Keratinocyte (primary cell): ENCODE data around the gene HCRT. TPM values are rescaled to one million over a fixed set of nuclear protein-coding genes. Genes with fewer than 3 reads are reported as not detected.
A peak's percentile ranks its signal among the peaks of the same experiment; 100 is the strongest.

Experiments
- DNase-seq: peaks from one replicate; pipeline ENCODE4 v3.0.0-alpha.2; 2011; ENCODE audit warnings: low read depth, missing footprints, low spot score
- FAIRE-seq: peaks from 2 replicates; lab custom pipeline; 2011; peaks lifted over from hg19 to GRCh38; lab: Jason Lieb, UNC
- H2AFZ ChIP-seq: 2 replicates; pipeline ENCODE4 v1.6.0; 2012; ENCODE audit warnings: low read length, control low read depth, inconsistent platforms; ENCODE audit not compliant: control insufficient read depth
- H3K27ac ChIP-seq: 2 replicates; pipeline ENCODE4 v1.5.1; 2011; ENCODE audit warnings: low read length; ENCODE audit not compliant: control insufficient read depth, insufficient read depth
- H3K27me3 ChIP-seq: 3 replicates; pipeline ENCODE4 v1.6.0; 2011; ENCODE audit warnings: low read length; ENCODE audit not compliant: control insufficient read depth, insufficient read depth; ENCODE audit errors: extremely low read depth
- H3K36me3 ChIP-seq, 2 experiments: 2 replicates in 1 of 2; 3 replicates in 1 of 2; pipeline ENCODE4 v1.5.1; 2011; ENCODE audit warnings: low read length in 2 of 2, mild to moderate bottlenecking in 1 of 2; ENCODE audit not compliant: control insufficient read depth in 2 of 2, insufficient read depth in 2 of 2; ENCODE audit errors: extremely low read depth in 1 of 2
- H3K4me1 ChIP-seq: 3 replicates; pipeline ENCODE4 v1.5.1; 2011; ENCODE audit warnings: low read length; ENCODE audit not compliant: control insufficient read depth, insufficient read depth; ENCODE audit errors: extremely low read depth
- H3K4me2 ChIP-seq: 3 replicates; pipeline ENCODE4 v1.6.0; 2011; ENCODE audit warnings: low read depth, low read length; ENCODE audit not compliant: control insufficient read depth, insufficient read depth; ENCODE audit errors: extremely low read depth
- H3K4me3 ChIP-seq, 3 experiments: fragments of 200-600 bp in 1 of 3; sonication (generic) in 1 of 3; 2 replicates in 2 of 3; 3 replicates in 1 of 3; pipeline ENCODE4 v1.5.1; 2011 to 2016; ENCODE audit warnings: low read length in 3 of 3, mild to moderate bottlenecking in 3 of 3, control low read depth in 2 of 3, inconsistent platforms in 1 of 3, low read depth in 1 of 3, mixed read lengths in 1 of 3, mixed run types in 1 of 3, moderate library complexity in 1 of 3; ENCODE audit not compliant: control insufficient read depth in 2 of 3, insufficient read depth in 2 of 3; ENCODE audit errors: extremely low read depth in 1 of 3
- H3K79me2 ChIP-seq: 2 replicates; pipeline ENCODE4 v1.6.0; 2012; ENCODE audit warnings: low read length; ENCODE audit not compliant: control insufficient read depth, insufficient read depth
- H3K9ac ChIP-seq: 3 replicates; pipeline ENCODE4 v1.6.0; 2011; ENCODE audit warnings: low read length; ENCODE audit not compliant: control insufficient read depth, insufficient read depth; ENCODE audit errors: extremely low read depth
- H3K9me1 ChIP-seq: 3 replicates; pipeline ENCODE4 v1.6.0; 2011; ENCODE audit warnings: low read length; ENCODE audit not compliant: control insufficient read depth, insufficient read depth; ENCODE audit errors: extremely low read depth
- H3K9me3 ChIP-seq: 2 replicates; pipeline ENCODE4 v1.5.1; 2012; ENCODE audit warnings: low read depth, low read length; ENCODE audit not compliant: control insufficient read depth
- H4K20me1 ChIP-seq: 3 replicates; pipeline ENCODE4 v1.6.0; 2011; ENCODE audit warnings: low read length; ENCODE audit not compliant: control insufficient read depth, insufficient read depth; ENCODE audit errors: extremely low read depth
- EZH2 ChIP-seq: IDR thresholded peaks from one replicate; pipeline ENCODE4 v1.6.1; 2012; ENCODE audit warnings: inconsistent platforms, mild to moderate bottlenecking, low read length, moderate library complexity
- dilution Hi-C: fragments of 300-500 bp; cut with MboI; formaldehyde crosslinking; loops from one replicate; pipeline ENCODE4 v1.7.0; 2020; ENCODE audit warnings: low sequenced_read_pairs; ENCODE audit not compliant: extremely low pct_ligation_motif_present
- polyA plus RNA-seq, 5 experiments: library from polyadenylated mRNA; depleted of rRNA in 3 of 5; stranded (reverse) in 3 of 5; stranded (forward) in 1 of 5; unstranded in 1 of 5; fragments of >200 nt; gene quantifications; 1 replicate in 1 of 5; 2 replicates in 3 of 5; 3 replicates in 1 of 5; pipeline versions ENCODE4 v1.2.1 to v1.2.3, GENCODE V29; 2011 to 2012; ENCODE audit warnings: missing spikeins in 2 of 5, low read depth in 1 of 5, low replicate concordance in 1 of 5
- TF ChIP-seq, protein P1 (sequence below), 3 experiments: IDR thresholded peaks in 1 of 3; conservative IDR thresholded peaks in 1 of 3; optimal IDR thresholded peaks in 1 of 3; 2 replicates in 2 of 3; 3 replicates in 1 of 3; pipeline versions ENCODE3 to v1.5.1; 2011; ENCODE audit warnings: low read length in 3 of 3, mild to moderate bottlenecking in 3 of 3, moderate library complexity in 2 of 3, control low read depth in 1 of 3, inconsistent platforms in 1 of 3; ENCODE audit not compliant: insufficient read depth in 2 of 3; ENCODE audit errors: extremely low read depth in 1 of 3

The HCRT gene
- polyA plus RNA-seq, 1 donor (not counting 4 experiments of a cell fraction or from before 2014, with no cell fraction given): not detected

DNA sequence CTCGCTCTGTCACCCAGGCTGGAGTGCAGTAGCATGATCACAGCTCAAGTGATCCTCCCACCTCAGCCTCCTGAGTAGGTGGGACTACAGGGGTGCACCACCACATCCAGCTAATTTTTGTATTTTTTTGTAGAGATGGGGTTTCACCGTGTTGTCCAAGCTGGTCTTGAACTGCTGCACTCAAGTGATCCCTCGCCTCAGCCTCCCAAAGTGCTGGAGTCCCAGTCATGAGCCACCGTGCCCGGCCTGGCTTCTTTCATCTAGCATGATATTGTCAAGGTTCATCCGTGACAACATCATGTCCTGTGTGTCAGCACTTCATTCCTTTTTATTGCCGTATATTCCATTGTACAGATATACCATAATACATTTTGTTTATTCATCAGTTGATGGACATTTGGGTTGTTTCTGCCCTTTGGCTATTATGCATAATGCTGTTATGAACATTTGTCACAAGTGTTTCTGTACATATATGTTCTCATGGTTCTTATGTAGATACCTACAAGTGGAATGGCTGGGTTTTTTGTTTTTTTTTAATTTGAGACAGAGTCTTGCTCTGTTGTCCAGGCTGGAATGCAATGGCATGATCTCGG, 12.4 kb upstream of the HCRT start:
- DNase-seq (no peak), FAIRE-seq (no peak)
- Histone ChIP-seq H3K4me1 (no peaks in the 10 kb centered on the region), H3K9me1 (no peaks in the 10 kb centered on the region), H3K36me3 (peaks cover 0 to 1% of the 10 kb centered on the region in 2 experiments), H3K4me2 (no peak overlapping the region), H4K20me1 (no peaks in the 10 kb centered on the region), H2AFZ (no peak overlapping the region), H3K79me2 (no peaks in the 10 kb centered on the region), H3K27me3 (no peaks in the 10 kb centered on the region), H3K9ac (no peak overlapping the region), H3K4me3 (no peak overlapping the region), H3K9me3 (no peaks in the 10 kb centered on the region), H3K27ac (no peak overlapping the region)
- dilution Hi-C loops: no loop called here
- TF ChIP-seq, protein P1, sequence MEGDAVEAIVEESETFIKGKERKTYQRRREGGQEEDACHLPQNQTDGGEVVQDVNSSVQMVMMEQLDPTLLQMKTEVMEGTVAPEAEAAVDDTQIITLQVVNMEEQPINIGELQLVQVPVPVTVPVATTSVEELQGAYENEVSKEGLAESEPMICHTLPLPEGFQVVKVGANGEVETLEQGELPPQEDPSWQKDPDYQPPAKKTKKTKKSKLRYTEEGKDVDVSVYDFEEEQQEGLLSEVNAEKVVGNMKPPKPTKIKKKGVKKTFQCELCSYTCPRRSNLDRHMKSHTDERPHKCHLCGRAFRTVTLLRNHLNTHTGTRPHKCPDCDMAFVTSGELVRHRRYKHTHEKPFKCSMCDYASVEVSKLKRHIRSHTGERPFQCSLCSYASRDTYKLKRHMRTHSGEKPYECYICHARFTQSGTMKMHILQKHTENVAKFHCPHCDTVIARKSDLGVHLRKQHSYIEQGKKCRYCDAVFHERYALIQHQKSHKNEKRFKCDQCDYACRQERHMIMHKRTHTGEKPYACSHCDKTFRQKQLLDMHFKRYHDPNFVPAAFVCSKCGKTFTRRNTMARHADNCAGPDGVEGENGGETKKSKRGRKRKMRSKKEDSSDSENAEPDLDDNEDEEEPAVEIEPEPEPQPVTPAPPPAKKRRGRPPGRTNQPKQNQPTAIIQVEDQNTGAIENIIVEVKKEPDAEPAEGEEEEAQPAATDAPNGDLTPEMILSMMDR (optimal IDR thresholded peaks at IDR 0.05 in 1 of 3, IDR thresholded peaks at IDR 0.05 in 1 of 3, conservative IDR thresholded peaks at IDR 0.05 in 1 of 3; ENCODE audit: extremely low read depth in 1 of 3, insufficient read depth in 2 of 3, low read length in 3 of 3): no peak
- no peak for TF ChIP-seq EZH2

GRCh38 chr17:42193969-42194899, 9.0 kb upstream of the HCRT start, which contains the start of gene GHDC:
TSS of gene GHDC (minus strand) at chr17:42194494. CDS start at chr17:42193581, 913 bp downstream.
- H3K27me3 ChIP-seq: no peaks in the 10 kb centered on the region
- peaks cover 0 to 1% of the 10 kb centered on the region in 2 experiments for H3K36me3 ChIP-seq
- peak within 1 kb of the TSS; percentile 67 for H3K9ac ChIP-seq
- no peak for TF ChIP-seq EZH2
- TF ChIP-seq, protein P1 (optimal IDR thresholded peaks at IDR 0.05 in 1 of 3, IDR thresholded peaks at IDR 0.05 in 1 of 3, conservative IDR thresholded peaks at IDR 0.05 in 1 of 3; ENCODE audit: extremely low read depth in 1 of 3, insufficient read depth in 2 of 3, low read length in 3 of 3): no peak
- H3K4me3 ChIP-seq: peak within 1 kb of the TSS; percentile 43 to 77 (median 50)
- dilution Hi-C loops: no loop called here
- no peaks in the 10 kb centered on the region for H3K79me2 ChIP-seq
- H3K4me2 ChIP-seq: peak within 1 kb of the TSS; percentile 70
- H3K27ac ChIP-seq: peak within 1 kb of the TSS; percentile 36
- H3K9me3 ChIP-seq: no peaks in the 10 kb centered on the region
- DNase-seq (no peak), FAIRE-seq (peak; percentile 23)
- peak within 1 kb of the TSS; percentile 93 for H2AFZ ChIP-seq
- H3K9me1 ChIP-seq: no peaks in the 10 kb centered on the region
- no peaks in the 10 kb centered on the region for H4K20me1 ChIP-seq
- H3K4me1 ChIP-seq: no peaks in the 10 kb centered on the region
